Epithelial cell of esophagus (primary cell): Measurements from ENCODE around the gene MYL4.
"Not testable (repeated sequence)": the region's sequence is repeated elsewhere in the genome, so short reads cannot be mapped to it uniquely, and the experiment has no call there.

ENCODE experiments used
- DNase-seq: peaks from one replicate; pipeline ENCODE4 v3.0.0; 2010; ENCODE audit warnings: low read depth
- H3K4me3 ChIP-seq: 2 replicates; pipeline ENCODE4 v1.5.1; 2011; ENCODE audit warnings: mild to moderate bottlenecking, low read length, control low read depth
- TF ChIP-seq, protein P1 (sequence below): IDR thresholded peaks from 2 replicates; pipeline ENCODE4 v1.5.1; 2011; ENCODE audit warnings: low read depth, mild to moderate bottlenecking, low read length, control low read depth, inconsistent platforms; ENCODE audit not compliant: insufficient read depth; ENCODE audit errors: missing control alignments

Gene MYL4

GRCh38 chr17:47208744-47209488, at the start of gene MYL4:
MYL4 (plus strand) TSS chr17:47209348; CDS start chr17:47209423, 75 bp downstream.
- TF ChIP-seq, protein P1, sequence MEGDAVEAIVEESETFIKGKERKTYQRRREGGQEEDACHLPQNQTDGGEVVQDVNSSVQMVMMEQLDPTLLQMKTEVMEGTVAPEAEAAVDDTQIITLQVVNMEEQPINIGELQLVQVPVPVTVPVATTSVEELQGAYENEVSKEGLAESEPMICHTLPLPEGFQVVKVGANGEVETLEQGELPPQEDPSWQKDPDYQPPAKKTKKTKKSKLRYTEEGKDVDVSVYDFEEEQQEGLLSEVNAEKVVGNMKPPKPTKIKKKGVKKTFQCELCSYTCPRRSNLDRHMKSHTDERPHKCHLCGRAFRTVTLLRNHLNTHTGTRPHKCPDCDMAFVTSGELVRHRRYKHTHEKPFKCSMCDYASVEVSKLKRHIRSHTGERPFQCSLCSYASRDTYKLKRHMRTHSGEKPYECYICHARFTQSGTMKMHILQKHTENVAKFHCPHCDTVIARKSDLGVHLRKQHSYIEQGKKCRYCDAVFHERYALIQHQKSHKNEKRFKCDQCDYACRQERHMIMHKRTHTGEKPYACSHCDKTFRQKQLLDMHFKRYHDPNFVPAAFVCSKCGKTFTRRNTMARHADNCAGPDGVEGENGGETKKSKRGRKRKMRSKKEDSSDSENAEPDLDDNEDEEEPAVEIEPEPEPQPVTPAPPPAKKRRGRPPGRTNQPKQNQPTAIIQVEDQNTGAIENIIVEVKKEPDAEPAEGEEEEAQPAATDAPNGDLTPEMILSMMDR, result no peak
- no peak for DNase-seq

GRCh38 chr17:47162013-47162622, 47.0 kb upstream of the MYL4 start:
- no peak for DNase-seq
- TF ChIP-seq, protein P1, result no peak
- H3K4me3 ChIP-seq, result no peak overlapping the region

More at GRCh38 chr17:47208744-47209488, at the start of gene MYL4:
- no peak within 1 kb of the TSS for H3K4me3 ChIP-seq

- no peak for DNase-seq
- TF ChIP-seq, protein P1, result no peak
Observed at GRCh38 chr17:47164263-47164662, 44.9 kb upstream of the MYL4 start.

DNA sequence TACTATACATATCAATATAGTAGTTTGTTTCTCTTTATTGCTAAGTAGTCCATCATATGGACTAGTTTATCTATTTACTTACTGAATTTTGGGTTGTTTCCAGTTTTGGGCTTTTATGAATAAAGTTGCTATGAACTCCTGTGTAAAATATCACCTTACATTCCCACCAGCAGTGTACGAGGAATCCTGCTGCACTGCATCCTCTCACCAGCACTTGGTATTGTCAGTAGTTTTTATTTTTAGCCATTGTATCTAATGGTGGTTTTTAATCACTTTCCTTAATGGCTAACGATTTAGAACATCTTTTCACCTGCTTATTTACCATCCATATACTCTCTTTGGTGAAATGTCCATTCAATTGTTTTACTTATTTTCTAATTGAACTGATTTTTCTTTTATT, 44.0 kb upstream of the MYL4 start:
- no peak overlapping the region for H3K4me3 ChIP-seq
- DNase-seq, result no peak
- TF ChIP-seq, protein P1, result no peak

More at GRCh38 chr17:47164263-47164662, 44.9 kb upstream of the MYL4 start:
- H3K4me3 ChIP-seq, result no peak overlapping the region

- not testable (repeated sequence) for DNase-seq, H3K4me3 ChIP-seq
Observed at GRCh38 chr17:47166854-47167253, 42.3 kb upstream of the MYL4 start.

- DNase-seq, result not testable (repeated sequence)
Observed at GRCh38 chr17:47168896-47169295, 40.3 kb upstream of the MYL4 start.

GRCh38 chr17:47170710-47171109, 38.4 kb upstream of the MYL4 start:
- no peak for DNase-seq
- TF ChIP-seq, protein P1, result no peak
- H3K4me3 ChIP-seq, result no peak overlapping the region

More at GRCh38 chr17:47168896-47169295, 40.3 kb upstream of the MYL4 start:
- not testable (repeated sequence) for H3K4me3 ChIP-seq
